ENCODE results near the gene BABAM2.
"Not testable (repeated sequence)": the region's sequence is repeated elsewhere in the genome, so short reads cannot be mapped to it uniquely, and the experiment has no call there.

BABAM2 gene

DNA sequence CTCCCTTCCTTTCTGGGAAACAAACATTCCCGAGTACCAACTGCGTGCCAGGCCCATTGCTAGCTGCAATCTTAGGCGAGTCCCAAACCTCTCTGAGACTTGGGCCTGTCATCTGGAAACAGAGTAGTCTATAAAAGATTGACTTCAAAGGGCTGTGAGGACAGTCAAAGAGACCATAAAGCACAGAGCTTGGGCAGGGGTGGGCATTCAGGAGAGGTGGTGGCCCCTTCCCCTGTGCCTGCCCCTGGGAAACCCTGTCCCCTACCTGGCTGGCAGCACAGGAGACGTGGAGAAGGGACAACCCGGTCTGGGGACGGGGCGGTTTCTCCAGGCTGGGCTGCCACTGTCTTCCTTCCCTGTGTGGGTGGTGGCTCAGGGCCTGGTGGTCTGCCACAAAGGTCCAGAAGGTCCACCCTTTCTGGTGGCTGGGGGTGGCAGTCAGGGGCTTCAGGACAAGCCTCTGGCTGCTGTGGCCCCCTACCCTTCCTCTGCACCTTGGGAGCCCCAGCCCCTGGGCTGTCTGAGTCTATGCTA, 468.2 kb downstream of the BABAM2 start:
- no peak for DNase-seq (ENCODE audit: low read depth, low spot score)

DNA sequence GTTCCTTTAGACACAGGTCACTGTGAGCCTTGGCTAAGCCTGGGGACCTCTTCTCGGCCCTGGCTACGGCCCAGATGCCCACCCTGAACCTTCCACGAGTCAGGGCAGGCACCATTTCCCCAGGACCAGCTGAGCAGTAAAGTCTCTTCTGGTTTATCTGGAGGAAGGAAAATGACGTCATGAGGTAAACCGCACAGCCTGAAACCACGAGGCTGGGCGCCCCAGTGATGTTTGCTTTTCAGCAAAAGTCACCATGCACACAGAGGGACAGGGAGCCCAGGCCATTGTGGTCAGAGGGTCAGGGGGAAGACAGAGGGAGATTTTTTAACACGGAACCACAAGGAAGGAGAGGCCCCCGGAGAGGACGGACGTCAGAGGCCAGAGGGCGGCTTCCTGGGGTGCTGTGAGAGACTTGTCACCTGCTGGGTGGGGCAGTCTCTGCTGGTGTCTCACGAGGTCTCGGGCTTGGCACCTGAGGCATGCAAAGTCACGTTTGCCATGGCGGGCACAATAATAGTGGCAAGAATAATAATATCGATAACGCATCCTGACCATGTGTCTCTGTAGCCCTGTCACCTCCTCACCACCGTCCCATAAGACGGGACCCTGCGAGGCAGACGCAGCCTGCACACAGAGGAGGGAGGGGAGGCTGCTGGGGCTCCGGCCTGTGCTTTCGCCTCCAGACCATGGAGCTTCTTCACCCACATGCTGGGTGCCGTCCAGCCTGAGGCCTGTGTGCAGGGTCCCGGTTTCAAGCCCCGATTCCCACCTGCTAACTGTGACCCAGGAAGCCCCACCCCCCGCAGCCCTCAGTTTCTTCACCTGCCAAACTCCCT, 468.9 kb downstream of the BABAM2 start:
- no peak for DNase-seq (ENCODE audit: low read depth, low spot score)

DNA sequence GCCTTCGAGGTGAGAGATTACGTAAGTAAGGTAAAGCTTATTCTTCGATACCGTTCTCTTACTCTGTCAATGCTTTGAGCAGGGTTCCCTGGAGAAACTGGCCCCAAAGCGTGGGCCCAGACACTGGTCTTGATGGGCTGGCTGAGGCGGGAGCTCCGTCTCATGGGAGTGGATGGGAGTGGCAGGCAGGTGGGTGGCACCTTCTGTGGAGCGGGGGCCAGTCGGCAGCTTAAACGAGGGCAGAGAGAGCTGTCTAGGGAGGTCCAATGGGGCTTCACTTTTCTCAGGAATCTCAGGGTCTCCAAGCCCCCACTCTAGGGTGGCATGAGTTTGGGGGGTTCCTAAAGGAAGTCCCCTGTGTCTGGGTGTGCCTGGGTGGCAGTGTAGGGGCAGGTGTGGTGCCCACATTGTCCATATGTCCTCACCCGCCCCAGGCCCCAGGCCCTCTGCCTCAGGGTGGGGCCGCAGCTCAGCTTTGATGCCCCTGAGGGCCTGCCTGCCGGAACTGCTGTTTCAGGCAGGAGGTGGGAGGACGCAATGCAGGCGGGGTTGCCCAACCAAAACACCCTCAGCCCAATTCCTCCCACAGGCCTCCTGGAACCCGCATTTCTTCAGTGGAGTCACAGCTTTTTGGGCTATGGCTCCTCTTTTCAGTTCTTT, 469.7 kb downstream of the BABAM2 start:
- no peak for DNase-seq (ENCODE audit: low read depth, low spot score)

DNA sequence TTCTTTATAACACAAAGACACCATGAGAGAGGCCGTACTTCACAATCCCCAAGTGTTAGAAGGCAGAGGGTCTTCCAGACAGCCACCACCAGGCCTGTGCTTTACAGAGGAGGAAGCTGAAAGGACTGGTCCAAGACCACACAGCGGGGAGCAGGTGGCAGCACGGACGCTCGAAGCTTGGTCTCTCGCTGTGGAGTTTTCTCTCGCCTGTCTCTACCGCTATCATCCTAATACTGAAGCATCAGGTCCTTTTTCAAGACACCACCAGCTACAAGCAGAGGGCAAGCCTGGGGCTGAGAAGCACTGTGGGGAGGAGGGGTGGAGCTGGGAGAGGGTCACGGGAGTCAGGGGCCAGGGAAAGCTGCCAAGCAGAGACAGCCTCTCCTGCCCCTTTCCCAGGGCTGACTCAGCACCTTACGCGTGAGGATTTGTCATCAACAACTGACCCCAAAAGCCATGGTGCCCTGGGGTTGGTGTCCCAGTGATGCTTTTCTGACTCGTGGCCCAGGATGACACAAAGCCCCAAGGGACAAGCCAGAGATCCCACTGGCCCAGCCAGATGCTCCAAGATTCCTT, 470.3 kb downstream of the BABAM2 start:
- no peak for DNase-seq (ENCODE audit: low read depth, low spot score)

DNA sequence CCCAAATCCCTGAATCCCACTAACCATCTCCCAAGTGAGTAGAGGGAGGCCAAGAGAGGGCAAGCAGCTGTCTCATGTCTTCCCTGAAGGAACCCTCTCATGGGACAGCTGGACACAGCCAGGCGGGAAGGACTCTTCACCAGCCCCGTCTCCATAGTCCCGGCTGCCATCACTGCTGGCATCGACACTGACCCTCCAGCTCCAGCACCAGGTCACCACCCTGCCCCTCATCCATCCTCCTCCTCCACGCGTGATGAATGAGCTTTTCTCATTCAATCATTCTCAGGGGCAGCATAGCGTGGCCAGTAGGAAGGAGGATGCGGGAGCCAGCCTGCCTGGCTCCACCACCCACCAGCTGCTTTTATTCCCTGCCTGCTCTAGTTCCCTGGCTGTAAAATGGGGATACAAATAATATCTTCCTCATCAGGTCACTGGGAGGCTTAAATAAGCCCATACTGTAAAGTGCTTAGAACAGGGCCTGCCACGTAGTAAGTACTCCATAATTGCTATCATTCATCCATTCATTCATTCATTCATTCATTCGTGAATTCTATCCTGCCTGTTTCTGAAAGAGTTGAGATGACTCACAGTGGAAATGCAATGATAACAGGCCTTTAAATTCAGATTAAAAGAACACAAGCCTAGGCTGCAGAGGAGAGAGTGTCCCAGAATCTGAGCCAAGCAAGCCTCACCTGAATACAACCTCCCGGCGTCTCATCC, 471.6 kb downstream of the BABAM2 start:
- DNase-seq (ENCODE audit: low read depth, low spot score) = no peak

DNA sequence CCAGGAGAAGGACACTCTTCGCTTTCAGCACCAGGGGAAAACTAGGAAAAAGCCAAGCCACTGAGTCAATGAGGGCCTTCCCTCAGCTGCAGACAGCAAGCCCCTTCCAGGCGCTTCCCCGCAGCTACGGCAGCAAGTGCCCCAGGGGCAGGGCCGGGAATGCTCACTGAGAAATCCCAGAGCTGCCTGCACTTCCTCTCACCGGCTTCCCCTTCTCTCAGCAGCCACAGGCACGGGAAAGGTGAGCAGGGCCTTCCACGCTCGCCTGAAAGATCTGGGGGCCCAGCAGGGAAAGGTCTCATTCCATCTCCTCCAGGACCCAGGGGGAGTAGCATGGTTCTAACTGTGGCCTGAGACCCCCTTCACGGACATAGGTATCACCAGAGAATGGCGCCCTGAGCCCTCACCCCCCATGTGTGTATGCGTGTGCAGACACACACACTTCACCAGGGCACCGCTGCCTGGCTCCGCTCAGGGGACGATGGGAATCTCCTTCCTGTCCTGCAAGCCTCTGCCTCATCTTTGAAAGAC, 472.5 kb downstream of the BABAM2 start:
- no peak for DNase-seq (ENCODE audit: low read depth, low spot score)

DNA sequence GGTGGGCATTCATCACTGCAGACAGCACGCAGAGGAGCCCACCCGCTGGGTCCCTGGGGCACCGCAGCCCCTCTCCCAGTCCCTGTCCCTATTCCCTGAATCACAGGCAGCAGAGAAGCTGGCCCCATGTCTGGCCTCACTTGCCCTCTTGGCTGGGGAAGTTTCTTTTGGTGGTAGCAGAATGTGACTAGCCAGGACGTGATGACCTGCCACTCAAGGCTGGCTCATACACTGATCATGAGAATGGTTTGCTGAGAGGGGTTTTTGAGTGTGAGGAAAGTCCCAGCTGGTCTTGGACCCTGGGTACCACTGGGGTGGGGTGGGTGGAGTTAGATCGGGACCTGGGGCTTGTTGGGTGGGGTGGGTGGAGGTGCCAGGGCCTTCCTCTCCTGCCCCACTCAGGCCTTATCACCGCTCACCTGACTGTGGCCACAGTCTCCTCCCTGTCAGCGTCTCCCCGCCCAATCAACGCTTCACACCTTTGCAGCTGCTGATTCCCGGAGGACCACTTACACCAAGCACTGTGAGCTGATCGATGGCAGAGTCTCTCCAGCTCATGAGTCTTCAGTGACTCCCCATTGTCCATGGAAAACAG, 473.3 kb downstream of the BABAM2 start:
- DNase-seq (ENCODE audit: low read depth, low spot score) = no peak

DNA sequence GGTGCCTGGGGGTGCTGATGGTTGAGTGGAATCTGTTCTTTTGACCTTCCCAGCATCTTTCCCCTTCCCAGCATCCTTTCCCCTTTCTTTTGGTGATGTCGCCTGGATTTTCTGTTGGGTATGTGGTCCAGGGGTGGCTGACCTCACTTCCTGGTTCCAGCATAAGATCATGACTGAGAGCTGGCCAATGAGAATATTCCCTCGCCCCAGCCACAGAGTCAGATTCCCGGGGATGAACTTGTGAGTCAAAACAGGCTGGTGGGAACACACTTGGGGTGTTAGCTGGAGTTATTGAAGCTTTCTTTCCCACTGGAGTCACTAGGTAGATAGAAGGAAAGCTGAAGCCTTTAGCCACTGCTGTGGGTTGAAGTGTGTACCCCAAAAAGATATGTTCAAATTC, 474.1 kb downstream of the BABAM2 start:
- DNase-seq (ENCODE audit: low read depth, low spot score) = no peak

DNA sequence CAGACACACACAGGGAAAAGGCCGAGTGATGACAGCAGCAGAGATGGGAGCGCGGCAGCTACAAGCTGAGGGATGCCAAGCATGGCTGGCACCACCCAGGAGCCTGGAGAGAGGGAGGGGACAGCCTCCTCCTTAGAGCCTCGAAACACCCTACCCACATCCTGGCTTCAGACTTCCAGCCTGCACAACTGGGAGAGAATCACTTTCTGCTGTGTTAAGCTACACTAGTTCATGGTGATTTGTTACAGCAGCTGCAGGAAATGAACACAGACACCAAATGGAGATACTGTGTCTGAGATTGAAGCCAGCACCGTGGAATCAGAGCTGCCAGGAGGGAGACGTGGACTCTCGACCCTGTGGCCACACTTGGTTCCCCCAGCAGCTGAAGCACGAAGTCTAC, 474.6 kb downstream of the BABAM2 start:
- DNase-seq (ENCODE audit: low read depth, low spot score) = no peak

DNA sequence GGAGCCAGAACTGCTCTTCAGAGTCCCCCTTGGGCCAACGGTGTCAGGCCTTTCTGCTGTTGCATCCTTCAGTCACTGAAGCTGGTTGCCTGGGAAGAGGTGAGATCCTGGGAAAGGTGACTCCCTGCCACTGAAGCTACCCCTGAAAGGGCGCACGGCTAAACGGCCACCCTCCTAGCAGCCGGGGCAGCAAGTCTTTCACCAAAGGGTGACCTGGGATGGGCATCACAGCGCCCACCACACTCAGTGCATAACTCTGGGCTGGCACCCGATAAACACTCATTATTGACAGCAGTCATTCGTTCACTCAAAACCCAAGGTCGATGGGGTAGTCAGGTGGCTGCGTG, 475.6 kb downstream of the BABAM2 start:
- no peak for DNase-seq (ENCODE audit: low read depth, low spot score)

DNA sequence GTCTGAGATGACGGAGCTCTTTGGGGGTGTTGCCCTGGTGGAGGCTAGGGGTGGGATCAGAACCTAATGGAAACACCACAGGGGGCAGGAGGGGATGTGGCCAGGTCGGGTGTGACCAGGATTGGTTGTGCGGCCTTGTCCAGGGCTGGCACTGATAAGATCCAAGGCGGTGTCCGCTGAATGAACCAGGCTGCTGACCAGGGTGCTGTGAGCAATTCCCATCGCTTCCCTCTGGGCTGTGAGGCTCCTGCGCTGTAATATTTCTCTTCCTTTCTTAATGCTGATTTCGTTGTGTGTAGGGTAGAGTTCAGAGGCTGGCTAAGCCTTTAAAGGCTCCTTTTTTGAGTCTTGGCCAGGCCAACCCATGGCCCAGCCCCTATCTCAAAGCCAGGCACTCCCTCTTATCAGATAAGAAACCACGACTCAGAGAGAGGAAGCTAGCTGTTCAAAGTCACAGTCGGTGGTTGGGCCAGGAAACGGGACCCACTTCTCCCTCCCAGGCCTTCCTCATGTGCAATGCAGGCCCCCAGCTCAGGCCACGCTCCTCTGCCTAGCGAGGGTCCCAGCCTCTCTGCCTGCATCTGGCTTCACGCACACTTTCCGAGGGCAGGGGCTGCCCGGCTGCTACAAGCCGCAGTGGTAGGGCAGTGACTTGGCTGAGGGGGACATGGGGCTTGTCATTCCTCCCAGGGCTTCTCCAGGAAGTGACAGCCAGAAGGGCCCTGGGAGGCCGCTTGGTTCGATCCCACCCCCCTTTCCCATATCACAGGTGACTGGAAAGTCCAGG, 476.2 kb downstream of the BABAM2 start:
- no peak for DNase-seq (ENCODE audit: low read depth, low spot score)

DNA sequence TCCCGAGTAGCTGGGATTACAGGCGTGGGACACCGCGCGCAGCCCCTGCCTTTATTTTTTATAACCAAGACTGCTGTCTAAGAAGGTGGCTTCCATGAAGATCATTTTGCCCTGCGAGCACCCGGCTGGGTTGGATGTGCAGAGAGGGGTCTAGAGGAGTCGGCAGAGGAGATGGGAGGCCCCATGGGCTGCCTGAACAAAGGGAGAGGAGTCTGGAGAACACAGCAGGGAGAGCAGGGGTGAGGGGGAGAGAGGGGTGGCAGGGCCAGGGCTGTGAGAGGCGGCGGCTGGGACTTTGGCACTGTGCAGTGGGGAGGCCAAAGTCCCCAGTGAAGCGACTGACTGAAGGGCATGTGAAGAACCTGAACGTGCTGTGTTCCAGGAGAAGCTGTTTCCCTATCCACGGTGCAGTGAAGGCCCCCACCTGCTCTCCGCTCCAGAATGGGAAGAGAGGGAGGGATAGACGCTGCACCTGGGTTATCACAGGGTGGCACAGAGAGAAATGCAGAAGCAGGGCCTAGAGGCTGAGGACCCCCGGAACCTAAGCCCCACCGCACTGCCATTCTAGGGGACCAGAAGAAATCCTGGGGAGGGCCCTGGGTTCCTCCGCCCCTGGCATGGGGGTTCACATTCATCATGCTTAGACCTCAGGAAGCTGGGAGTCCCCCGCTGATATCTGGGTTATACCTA, 477.3 kb downstream of the BABAM2 start:
- no peak for DNase-seq (ENCODE audit: low read depth, low spot score)

DNA sequence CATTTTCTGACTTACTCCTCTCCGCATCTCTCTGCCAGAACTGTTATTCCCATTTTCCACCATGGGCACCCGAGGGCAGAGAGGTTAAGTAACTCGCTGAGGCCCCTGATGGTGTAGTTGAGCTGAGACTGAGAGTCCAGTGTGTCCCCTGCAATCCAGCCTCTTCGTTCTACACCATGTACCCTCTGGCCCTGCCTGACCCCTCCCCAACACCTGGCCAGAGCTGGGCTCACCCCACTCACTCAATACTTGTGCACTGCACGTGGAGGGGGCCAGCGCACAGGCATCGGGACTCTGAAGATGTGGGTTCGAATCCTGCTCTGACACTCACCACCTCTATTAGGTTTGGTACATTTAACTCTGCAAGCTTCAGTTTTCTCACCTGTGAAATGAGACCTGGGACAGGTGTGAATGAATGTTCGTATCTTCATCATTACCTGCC, 477.8 kb downstream of the BABAM2 start:
- no peak for DNase-seq (ENCODE audit: low read depth, low spot score)

DNA sequence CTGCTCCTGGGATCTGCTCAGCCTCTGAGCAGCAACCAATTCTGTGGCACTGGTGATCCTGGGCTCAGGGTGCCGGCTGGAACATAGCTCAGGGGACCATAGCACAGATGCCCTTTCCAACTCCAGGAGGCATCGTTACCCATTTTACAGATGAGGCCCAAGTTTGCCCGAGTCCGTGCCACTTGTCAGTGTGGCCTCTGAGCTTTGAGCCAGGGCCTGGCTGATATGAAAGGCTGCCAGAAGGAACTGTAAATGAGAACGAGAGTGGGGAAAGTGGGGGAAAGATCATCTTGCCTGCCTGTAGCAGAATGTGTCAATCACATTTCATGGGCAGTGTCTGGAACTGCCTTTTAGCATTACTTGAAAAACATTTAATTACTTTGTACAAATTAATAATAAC, 478.8 kb downstream of the BABAM2 start:
- DNase-seq (ENCODE audit: low read depth, low spot score) = no peak

DNA sequence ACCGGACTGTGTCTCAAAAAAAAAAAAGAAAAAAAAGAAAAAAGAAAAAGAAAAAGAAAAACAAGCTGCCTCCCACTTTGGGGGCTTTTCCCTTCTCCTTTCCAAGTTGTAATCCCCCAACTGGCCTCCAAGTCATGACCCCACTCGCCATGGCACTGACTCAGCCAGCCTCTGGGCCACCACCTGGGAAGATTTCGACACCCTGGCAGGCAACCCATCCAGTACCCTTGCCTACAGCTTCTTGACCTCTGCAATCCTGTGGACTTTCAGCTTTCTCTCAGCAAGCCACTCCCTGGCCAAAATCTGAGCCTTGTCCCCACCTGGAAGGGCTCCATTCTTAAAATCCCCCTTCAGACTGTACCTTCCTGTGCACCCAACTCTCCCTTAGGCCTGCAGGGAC, 479.8 kb downstream of the BABAM2 start:
- no peak for DNase-seq (ENCODE audit: low read depth, low spot score)

DNA sequence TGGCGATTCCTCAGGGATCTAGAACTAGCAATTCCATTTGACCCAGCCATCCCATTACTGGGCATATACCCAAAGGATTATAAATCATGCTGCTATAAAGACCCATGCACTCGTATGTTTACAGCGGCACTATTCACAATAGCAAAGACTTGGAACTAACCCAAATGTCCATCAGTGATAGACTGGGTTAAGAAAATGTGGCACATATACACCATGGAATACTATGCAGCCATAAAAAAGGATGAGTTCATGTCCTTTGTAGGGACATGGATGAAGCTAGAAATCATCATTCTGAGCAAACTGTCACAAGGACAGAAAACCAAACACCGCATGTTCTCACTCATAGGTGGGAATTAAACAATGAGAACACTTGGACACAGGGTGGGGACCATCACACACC, 481.2 kb downstream of the BABAM2 start:
- DNase-seq (ENCODE audit: low read depth, low spot score) = not testable (repeated sequence)

DNA sequence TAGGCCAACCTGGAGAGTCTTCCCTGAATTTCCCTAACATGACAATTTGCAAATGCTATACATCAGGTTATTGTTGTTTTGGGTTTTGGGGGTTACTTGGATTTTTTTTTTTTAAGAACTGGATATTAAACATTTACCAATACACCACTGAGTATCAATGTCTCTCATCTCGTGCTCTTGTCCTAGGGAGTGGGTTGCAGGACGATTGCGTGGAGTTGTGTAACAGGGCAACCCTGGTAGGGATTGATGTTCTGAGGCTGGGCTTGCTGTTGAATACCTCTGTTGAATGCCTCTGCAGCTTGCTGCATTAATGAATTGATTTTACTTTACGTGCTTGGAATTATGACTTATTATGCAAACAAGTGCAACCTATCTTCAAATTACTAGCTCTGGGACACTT, 483.3 kb downstream of the BABAM2 start:
- no peak for DNase-seq (ENCODE audit: low read depth, low spot score)

DNA sequence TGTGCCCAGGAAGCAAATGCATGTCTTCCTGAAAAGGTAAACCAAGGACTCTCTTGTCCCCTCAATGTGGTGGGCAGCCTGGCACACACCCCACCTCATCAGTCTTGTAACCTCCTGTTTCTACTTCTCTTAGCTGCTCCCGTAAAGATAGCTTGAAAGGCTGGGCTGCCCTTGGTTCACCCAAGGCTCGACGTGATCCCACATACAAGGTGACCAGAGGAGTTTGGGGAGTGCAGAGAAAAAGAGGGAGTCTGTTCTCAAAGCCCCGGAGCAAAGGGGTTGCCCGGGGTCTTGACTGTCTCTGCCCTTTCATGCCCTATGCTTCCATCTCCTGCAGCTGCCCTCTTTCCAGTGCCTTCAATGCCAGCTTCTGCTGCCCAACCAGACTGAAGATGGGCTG, 483.8 kb downstream of the BABAM2 start:
- DNase-seq (ENCODE audit: low read depth, low spot score) = no peak

DNA sequence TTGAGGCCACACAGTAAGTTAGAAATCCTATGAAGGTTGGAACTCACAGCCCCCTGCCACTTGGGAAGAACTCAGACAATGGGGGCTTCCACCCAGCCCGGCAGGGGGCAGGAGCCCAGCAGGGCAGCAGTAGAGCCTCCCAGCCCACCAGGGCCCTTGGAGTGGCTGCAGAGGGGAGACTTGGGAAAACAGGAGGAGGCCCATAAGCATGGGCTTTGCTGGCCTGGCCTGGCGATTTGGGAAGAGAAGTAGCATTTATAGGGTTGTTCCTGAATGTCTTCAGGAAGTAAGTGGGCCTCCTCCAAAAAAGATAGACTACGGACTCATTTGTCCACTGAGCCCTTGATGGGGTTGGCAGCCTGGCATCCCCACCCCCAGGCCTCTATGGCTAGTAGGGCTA, 484.7 kb downstream of the BABAM2 start:
- DNase-seq (ENCODE audit: low read depth, low spot score) = no peak
